HG03196 (cell line): ENCODE data around the gene AP3B1.

Experiments used
- ATAC-seq: cut with Tn5 transposase; IDR thresholded peaks from one replicate; pipeline ENCODE4 v1.9.1; 2021; ENCODE audit not compliant: unreplicated experiment

The AP3B1 gene

DNA sequence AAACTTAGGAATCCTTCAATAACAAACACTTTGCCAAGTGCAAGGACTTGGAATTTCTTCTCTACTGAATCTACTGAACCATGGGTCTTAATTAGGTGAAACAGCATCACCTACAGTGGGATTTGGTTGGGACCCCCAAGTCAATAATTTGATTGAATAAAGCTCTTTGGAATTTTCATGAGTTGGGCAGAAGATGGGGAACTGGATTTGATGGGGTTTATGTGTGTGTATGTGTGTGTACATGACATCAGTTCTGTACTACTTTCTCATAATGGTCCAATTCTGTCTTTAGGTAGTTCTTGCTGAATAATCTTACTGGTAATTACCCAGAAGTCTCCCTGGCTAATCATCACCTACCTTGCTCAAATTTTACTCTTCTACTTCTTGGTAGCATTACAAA is 319.9 kb downstream of the AP3B1 start:
- ATAC-seq: no peak

DNA sequence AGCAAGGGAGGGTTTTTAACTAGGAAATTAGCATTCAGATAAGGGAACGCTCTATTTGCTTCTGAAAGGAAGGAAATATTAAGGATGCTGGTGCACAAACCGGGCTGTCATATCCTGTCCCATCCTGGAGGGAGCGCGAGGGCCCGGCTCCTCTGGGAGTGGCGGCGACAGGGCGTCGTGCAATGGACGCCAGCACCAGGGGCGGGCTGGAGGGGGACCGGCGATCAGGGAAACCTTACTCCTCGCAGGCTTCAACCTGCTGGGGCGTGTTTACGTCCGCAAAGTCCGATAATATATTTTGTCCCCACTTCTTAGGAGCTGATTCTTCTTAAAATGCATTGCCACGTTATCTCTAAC is 321.3 kb downstream of the AP3B1 start:
- ATAC-seq: no peak

DNA sequence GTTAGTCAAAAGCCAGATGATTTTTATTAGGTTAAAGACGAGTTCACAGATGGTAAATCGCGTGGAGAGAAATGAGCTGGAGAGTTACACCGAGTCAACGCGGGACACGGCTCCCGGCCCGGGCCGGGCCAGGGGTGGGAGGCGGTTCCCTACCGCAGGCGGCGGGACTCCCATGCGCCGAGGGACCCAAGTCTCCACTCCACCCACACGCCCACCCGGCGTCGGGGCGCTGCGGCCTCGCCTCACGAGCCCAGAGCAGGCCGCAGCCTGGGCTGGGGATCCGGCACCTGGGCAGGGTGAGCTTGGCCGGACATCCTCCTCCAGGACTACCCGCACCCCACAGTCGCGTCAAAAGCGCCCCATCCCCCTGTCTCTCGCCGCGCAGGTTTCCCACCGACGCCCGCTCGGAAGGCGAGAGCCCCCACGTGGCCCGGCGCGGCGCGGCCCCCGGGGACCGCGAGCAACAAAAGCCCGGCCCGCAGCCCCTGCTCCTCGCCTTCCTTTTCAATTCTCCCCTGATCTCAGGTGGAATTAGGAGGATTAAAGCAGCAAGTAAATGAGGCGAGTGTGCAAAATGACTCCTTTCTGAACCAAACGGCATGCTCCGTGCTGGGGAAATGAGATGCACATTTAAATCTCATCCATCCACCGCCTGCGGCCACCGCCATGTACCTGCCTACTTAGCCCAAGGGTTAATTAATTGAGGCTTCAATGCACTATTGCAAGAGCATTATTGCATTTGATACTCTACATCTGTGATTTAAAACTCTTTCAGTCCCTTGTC is 321.8 kb downstream of the AP3B1 start:
- ATAC-seq: peak; percentile 55

DNA sequence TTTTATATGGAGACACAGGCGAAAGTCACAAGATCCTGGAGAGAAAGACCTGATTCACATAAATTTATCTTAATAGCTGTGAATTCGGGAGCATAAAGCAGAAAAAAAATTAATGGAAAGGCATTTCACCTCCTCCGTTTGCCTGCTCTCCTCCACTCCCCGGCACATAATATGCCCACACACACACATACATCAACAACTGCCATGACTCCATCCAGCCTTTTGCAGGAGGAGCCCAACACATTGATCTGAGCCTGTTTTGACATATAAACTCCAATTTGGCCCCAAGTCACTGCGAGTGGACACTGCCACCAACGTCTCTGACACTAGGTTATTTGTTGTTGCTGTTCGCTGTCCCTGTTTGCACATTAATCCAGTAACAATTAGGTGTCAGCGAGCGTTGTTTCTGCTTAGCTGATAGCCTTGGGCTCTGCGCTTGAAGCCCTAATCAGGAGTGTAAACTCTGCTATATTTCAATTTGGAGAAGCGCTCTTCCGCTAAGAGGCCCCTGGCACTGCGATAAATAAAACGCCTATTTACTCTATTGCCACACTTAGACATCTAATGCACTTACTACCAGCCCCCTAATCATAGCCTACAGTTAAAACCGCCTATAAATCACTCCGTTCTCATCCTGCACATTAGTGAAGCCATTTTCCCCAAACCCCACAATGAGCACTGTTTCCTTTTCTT is 322.6 kb downstream of the AP3B1 start:
- ATAC-seq: no peak

DNA sequence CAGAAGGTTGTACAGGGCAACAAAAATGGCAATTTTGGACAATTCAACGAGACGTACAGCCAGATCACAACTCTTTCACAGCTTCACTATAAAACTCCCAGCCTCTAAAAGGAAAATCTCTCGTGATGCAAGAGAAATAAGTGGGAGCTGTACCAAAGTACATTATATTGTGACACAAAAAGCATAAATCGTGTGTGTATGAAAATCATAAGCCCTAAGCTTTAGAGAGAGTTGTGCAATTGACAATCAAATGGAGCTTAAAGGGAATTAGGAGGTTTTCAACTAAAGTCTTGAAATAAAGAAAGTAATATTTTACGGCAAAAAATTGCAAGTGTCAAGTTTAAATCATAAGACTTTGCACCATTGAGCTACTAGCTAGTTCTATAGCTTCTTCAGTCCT is 323.6 kb downstream of the AP3B1 start:
- ATAC-seq: no peak

DNA sequence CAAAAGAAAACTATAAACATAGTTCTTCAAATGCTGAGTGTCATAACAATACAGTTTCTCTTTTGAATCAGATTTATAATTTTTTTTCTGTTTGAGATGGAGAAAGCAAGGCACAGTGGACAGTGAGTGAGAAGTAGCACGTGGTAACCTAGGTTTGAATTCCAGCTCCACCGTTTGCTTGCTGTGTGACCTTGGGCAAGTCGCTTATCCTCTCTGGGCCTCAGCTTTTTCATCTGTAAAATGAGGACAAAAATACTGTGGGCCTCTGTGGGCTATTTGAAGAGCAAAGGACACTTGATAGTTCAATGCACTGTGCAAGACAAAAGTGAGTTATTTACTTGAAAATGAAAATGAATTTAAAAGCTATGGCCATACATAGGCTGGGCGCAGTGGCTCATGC is 330.7 kb downstream of the AP3B1 start:
- no peak for ATAC-seq

DNA sequence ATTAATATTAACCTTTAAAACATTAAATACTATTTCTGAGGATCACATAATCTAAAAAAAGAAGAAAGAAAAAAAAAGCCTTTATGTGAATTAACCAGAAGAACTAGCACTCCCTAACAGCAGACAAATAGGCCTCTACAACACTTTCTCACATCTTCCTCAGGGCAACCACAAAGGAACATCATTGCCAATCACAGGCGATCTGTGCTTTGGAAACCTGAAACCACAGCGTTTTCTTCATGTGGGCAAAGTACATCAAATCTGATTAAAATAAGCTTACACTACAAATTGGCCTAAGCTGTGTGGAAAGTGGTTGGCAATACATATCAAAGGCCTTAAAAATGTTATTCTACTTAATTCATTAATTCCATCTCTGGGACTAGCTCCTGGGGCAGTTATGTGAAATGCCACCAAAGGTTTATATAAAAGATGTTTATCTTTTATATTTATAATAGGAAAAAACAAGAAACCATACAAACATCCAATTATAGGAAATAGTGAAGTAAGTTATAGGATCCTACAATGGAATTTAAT is 333.6 kb downstream of the AP3B1 start:
- ATAC-seq: no peak

DNA sequence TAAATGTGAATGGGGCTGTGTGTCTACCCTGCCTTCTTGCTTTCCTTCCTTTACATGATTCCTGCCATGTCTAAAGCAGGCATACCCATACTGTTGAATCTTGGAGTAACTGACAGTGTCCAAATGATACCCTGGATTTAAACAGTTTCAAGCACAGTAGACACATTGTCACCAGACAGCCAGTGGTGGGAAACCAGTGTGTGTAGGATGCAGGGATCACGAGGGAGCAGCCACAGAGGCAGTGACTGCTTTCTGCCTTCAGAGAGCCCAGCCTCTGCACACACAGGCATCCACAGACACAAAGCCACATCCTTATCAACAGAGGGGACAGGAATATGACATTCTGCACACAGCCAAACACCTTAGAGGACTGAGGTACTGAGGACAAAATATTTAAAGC is 334.2 kb downstream of the AP3B1 start:
- no peak for ATAC-seq

DNA sequence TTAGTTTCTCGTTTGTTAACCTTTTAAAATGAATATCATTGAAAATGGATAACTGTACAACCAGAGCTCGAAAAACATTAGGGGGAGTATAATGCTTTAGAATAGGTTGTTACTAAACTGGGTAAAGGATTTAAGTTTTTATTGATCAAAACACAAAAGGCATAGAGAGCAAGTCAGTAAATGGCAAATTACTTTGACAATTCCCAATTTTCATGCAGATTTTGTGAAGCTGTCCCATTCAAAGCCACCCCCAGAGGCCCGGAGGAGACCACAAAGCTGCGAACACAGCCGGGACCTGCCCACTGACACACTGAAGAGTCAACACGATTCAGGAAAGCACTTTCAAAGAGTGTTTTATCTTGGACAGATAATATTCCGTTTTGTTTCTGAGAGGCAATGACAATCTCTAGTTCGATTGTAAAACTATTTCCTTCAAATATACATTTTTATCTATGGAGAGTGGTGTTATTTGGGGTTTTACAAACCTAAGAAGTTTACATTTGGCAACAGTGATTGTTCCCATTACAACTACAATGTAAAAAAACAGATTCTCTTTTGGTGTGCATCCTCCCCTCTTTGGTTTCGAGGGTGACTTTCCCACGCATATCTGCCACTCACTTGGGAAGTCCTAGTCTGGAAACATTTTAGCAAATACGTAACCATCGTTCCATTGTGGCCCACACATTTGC is 335.7 kb downstream of the AP3B1 start:
- no peak for ATAC-seq

DNA sequence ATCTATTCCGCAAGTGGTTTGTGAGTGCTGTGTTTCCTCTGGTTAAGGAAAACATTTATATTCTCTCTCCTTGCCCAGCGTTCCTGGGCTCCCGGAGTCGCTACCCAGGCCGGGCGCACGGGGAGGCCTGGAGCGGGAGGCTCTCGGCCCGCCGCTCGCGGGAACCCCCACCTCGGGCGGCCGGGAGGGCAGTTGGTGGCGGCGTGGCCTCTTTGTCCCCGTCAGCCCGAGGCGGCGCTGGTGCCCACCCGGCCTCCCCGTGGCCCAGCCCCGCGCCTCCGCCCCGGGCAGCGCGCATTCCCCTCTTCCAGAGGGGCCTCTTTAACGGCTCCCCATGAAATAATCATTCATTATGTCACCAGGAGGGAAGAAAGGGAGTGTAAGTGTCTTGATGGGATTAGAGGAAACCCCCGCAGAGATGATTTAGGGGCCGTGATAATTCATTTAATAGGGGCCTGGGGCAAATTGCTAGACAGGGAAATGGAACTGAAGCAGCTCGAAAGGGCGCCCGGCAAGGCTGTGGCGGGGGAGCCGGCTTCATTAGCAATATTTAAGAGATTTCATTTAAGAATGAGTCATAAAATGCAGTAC is 336.5 kb downstream of the AP3B1 start:
- ATAC-seq: no peak

DNA sequence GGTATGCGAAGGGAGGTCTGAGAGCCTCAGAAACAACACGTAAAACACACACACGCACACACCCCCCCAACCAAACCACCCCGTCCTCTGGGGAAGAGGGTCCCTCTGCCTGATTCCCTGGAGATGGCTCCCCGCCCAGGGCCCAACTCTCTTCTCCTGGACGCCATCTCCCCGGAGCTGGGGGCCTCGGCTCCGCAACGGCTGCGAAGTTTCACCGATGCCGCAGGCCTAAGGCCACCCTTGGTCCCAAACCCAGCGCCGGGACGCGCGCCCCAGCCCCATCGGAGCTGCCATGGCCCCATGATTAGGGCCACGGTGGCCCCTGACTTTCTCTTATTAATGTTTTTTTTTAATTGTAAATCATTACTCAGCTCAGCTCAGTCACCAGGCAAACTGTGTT is 337.0 kb downstream of the AP3B1 start:
- ATAC-seq: no peak

DNA sequence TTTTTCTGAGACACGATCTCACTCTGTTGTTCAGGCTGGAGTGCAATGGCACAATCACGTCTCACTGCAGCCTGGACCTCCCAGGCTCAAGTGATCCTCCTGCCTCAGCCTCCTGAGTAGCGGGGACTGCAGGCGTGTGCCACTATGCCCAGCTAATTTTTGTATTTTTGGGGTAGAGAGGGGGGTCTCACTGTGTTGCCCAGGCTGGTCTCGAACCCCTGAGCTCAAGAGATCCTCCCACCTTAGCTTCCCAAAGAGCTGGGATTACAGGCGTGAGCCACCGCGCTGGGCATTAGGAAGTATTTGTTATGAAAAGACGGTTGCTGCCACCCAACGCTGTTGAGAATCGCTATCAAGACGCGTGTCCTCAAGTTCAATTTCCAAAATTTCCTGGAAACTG is 337.4 kb downstream of the AP3B1 start:
- no peak for ATAC-seq

DNA sequence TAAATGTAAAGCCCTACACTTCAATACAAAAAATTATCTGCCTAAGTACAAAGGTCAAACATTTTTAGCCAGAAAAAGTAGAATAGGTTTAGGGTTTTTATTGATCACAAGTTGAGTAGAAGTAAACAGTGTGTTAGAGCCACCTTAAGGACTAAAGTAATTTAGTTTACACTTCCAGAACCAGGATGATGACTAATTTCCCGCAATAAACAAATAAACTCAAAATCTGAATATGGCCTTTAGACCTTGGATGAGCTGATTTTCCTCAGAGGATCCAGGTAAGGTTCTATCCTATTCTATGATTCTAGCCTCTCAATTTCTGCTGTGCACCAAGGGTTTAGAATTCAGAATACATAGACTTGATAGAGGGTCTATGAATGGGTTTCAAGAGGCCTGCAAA is 338.9 kb downstream of the AP3B1 start:
- ATAC-seq: no peak

DNA sequence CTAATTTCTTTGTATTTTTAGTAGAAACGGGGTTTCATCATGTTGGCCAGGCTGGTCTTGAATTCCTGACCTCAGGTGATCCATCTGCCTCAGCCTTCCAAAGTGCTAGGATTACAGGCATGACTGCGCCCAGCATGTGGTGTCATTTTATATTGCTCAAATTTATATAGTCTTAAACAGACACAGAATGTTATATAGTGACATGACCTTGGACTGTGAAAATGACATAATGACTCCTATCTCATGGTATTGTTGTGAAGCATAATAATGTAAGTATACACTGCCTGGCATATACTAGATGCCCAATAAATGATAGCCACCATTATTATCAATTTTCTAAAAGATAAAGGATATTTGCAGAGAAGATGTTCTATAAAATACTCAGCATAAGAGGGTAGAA is 341.1 kb downstream of the AP3B1 start:
- no peak for ATAC-seq

DNA sequence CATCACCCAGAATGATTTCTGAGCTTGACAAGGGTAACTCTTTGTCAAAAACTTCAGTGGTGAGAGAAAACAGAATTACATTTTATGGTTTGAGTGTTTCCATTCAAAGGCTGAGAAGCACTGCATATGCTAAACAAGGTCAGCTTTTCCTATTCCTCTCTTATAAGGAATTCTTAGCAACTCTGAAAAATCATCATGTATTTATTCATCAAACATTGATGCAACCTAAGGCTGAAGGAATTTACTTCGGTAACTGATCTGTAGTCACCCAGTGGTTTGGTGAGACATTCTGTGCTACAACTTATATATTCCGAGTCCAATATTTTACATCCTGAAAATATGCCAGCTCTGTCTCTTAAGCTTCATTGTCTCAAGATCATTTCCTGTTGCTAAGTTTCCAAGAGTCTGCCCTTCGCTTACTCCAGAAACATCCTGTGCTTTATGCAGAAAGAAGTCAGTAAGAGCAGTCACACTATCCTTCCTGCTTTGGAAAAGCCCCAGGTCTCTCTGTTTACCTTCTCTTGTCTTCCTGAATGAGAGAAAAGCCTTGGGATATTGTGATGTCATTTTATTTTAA is 341.8 kb downstream of the AP3B1 start:
- no peak for ATAC-seq
